ENCODE data around the gene THSD8.

The THSD8 gene

DNA sequence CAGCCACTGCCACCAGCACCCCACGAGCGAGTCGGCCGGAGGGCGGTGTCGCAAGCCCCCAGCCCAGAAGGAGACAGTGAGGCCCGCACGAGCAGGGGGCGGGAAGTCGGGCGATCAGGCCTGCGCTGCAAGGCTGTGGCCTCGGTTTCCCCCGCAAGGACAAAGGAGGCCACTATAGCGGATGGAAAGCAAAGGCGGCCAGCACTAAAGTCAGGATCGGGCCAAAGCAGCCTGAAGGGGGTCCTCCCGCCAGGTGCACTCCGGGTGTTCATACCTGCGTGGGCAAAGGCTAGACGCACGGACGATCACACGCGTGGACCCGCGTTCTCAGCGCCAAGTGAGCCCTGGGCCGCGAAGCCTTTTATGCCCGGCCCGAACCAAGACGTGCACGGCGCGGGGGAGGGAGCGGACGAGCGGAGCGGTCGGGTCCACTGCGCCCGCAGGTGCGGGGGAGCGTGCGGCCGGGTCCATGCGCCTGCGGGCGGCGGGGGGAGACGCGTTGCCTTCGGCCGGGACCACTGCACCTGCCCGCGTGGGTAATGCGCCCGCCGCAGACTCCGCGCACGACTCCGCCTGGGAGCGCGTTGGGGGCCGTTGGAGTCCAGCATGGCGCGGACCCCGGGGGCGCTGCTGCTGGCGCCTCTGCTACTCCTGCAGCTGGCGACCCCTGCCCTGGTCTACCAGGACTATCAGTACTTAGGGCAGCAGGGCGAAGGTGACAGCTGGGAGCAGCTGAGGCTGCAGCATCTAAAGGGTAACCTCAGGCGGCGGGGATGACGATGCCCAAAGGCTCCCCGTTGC lies at the start of gene THSD8, which contains the start of gene PRDX2:
THSD8 (plus strand) TSS at position 604 of the 801 bp plus-strand sequence; CDS start at position 607, 3 bp downstream.
PRDX2 (minus strand) TSS at position 335 of the 801 bp plus-strand sequence. CDS start 539 bp downstream, outside the sequence.
- peak; percentile 69 to 75 for ATAC-seq

DNA sequence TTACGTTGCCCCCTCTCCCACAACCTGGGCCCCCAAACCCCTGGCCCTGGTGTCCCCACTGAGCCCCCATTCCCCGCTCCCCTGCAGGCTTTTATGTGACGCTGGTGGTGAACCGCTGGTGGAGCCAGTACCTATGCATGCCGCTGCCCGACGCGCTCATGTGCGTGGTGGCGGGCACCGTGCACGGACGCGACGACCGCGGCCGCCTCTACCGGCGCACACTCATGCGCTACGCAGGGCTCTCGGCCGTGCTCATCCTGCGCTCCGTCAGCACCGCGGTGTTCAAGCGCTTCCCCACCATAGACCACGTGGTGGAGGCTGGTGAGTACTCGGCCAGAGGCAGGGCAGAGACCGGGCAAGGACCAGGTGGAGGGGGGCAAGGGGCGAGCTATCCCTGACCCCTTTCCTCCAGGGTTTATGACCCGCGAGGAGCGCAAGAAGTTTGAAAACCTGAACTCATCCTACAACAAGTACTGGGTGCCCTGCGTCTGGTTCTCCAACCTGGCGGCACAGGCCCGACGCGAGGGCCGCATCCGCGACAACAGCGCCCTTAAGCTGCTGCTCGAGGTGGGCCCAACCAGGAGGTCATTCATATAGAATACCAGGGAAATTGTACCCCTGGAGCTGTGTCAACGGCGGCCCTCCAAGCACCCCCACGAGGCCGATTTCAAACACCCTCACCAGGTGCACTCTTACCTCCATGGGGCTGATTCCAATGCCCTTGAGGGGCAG lies 47.2 kb upstream of the THSD8 start:
- ATAC-seq = no peak

DNA sequence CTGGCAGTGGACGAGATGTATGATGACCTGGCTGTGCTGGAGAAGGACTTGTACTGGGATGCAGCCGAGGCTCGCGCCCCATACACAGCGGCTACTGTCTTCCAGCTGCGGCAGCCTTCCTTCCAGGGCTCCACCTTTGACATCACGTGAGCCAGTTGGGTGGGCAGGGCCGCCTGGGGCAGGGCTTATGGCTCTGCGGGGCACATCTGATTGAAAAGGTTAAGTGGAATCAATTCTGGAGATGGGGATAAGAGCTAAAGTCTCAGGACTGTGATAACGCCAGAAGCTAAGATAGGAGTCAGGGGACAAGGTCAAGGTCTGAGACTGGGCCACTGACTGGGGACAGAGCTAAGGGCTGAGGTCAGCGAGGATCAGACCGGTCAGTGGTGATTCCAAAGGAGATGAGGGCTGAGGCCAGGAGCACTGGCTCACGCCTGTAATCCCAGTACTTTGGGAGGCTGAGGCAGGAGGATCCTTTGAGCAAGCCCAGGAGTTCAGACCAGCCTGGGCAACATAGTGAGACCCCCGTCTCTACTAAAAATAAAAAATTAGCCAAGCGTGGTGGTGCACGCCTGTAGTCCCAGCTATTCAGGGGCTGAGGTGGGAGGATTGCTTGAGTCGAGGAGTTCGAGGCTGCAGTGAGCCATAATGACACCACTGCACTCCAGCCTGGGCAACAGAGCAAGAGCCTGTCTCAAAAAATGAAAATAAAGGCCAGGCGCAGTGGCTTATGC lies 45.6 kb upstream of the THSD8 start:
- no peak for ATAC-seq

DNA sequence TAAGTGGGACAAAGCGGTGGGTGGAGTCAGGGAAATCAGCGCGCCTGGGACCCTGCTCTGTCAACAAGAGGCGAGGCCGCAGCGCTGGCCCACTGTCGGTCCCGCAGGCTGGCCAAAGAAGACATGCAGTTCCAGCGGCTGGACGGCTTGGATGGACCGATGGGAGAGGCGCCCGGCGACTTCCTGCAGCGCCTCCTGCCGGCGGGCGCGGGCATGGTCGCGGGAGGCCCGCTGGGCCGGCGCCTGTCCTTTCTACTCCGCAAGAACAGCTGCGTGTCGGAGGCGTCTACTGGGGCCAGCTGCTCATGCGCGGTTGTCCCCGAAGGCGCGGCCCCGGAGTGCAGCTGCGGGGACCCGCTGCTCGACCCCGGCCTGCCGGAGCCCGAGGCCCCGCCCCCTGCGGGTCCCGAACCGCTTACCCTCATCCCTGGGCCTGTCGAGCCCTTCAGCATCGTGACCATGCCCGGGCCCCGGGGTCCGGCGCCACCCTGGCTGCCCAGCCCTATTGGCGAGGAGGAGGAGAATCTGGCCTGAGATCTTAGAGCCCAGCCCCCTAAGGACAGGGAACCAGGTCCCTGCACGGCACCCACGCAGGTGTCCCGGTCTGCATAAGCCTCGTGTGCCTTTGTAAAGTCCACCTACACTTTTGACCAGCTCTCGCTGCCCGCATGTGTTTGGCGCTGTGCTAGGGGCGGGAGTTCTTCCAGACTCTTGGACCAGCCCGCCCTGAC lies 44.2 kb upstream of the THSD8 start:
- peak; percentile 75 to 78 for ATAC-seq

DNA sequence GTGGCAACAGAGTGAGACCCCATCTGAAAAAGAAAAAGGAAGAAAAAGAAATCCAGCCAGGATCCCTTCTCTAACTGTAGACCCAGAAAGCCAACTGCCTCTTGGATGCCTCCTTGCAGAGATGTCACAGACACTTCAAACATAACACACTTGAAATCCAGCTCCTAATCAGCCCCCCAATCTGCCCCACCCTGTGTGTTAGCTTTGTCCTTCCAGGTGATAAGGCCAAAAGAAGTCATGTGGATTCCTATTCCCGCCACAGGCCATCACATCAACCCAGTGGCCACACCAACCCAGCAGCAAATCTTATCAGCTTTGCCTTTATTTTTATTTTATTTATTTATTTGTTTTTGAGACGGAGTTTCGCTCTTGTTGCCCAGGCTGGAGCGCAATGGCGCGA lies 42.2 kb upstream of the THSD8 start:
- no peak for ATAC-seq

DNA sequence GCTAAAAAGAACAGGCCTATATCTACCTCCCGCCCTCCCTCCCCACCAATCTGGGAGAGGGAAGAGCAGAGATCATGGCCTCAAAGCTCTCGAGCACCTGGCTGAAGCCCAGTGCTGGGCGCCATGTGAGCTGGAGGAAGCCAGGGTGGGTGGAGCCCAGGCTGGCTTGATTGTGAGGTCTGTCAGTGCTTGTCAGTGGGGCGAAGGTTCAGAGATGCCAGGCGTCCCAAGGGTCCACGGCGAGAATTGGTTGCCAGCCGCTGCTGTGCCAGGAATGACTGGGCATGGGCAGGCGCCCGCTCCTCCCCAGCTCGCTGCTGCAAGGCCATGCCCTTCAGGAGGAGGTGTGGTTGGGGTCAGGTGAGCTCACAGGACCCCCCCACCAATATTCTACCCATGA lies 38.8 kb upstream of the THSD8 start:
- ATAC-seq = no peak

DNA sequence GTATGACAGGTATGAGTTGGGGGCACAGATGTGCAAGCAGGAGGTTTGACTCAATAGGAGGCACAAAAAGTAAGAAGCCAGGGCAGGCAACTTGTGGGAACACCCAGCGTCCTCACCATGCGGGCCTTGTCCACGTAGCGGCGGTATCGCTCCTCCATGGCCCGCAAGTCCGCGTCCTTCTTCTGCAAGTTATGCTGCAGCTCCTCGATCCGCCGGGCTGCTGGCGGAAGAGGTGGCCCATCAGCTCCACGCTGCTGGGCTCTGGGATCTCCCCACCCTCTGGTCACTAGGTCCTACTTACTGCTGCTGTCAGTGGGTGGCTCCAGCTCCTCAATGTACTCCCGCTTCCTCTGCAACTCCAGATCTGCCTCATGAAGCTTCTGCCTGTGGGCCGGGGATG lies 37.2 kb upstream of the THSD8 start:
- ATAC-seq = no peak

DNA sequence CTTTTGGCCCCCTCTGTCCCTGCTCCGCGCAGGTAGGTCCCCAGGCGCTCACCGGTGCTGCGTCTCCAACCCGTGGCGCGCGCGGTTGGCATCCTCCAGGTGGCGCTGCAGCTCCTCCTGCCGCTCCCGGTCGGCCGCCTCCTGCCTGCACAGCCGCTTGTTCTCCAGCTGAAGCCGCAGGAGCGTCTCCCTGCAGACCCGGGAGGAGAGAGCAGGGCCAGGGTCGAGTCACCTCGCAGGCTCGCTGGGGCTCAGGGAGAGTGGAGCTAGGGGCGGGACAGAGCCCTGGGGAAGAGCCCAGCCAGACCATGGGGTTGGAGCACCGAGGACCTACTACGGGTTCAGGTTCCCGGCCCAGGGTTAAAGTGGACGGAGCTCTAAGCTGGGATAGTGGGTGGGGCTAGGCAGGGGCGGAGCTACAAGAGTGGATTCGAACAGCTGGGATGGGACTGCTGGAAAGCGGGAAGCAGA lies 35.8 kb upstream of the THSD8 start:
- peak in 1 of 2 donors; percentile 55 for ATAC-seq

DNA sequence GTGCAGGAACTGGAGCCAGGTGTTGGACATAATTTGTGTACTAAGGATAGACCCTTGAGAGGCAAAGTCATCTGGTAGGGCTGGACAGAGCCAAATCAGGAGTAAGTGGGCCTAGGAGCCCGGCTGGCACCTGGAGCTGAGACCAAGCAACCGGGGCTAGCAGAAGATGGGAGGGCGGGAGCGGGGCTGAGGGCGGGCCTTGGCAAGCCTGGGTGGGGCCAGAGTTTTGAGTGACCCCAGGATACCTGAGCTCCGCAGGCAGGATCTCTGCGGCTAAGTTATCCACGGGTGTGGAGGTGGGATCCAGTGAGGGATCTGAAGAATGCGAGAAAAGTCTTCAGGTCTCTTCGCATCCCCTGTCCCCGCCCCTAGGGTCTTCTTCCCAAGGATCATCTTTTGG lies 34.7 kb upstream of the THSD8 start:
- ATAC-seq = no peak

DNA sequence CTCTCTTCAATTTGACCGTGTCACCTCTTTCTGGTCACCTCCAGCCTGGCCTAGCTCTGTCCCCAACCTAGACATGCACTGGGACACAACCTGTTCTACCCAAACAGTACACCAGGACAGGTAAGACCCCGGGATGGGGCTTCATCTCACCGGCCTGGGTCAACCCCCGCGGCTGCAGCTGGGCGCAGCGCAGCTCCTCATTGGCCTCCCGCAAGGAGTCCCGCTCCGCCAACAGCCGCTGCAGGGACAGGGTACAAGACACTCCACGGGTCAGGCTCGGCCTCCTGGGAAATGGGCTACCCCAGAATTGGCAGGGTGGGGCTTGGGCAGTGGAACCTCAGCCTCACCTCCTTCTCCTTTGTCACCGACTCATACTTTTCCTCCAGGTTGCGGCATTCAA lies 34.2 kb upstream of the THSD8 start:
- ATAC-seq = no peak

DNA sequence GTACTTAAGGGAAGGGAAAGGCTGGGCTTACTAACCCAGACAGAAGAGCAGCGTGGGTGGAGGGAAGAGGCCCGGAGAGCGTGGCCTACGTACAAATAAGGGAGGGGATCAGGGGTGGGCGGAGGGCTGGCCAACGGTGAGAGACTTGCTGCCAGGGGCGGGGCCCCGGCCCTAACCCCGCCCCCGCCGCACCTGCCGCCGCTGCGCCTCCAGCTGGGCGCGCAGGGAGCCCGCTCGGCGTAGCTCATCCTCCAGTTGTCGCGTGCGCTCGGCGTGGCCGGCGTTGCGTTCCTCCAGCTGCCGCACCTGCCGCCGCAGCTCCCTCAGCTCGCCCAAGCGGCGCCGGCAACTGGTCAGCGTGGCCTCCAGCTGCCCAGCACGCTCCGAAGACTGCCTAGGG lies 32.2 kb upstream of the THSD8 start:
- peak; percentile 85 to 90 for ATAC-seq

DNA sequence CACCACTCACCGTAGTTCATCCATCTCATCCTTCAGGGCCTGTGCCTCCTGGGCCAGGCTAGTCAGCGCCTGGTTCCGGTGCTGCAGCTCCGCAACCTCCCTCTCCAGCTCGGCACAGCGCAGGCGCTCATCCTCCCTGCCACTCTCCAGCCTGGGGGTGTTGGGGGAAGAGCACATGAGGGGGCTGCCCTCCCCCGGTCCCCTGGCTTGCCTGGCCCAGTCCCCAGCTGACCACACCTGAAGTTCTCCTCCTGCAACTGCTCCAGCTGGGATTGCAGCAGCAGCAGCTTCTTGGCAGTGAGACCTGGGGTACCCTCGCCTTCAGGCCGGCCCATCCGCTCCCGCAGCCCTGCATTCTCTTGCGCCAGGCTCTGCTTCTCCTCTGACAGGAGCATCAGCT lies 30.9 kb upstream of the THSD8 start:
- ATAC-seq = no peak

DNA sequence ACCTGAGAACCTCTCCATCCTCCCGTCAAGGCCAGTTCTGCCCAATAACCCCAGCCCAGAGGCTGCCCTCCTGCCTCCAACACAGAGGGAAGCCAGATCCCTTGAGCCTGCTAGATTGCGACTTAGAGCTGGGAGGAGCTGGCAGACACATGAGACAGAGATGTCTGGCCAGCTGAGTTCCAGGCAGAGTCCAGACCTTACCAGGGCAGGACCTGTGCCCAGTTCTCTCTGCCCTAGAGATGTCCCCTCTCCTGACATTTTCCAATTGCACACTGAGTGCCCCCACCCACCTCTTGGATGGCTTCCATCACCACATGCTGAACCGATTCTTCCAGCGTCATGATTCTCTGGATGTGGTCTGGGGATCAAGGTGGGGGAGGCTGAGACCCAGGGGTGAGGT lies 29.5 kb upstream of the THSD8 start:
- no peak for ATAC-seq

DNA sequence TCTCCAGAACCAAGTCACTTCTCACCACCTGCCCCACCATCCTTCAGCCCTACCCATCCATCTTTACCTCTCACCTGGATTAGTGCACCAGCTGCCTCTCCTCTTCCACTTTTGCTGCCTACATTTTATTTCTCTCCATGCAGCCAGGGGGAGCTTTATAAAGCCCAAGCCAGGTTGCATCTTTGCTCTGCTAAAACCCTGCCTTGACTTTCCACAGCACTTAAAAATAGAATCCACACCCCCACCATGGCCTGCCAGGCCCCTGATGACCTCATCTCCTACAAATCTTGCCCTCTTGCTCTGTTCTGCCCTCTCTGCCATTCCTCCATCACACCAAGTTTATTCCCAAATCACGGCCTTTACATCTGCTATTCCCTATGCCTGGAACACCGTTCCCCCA lies 28.3 kb upstream of the THSD8 start:
- no peak for ATAC-seq

DNA sequence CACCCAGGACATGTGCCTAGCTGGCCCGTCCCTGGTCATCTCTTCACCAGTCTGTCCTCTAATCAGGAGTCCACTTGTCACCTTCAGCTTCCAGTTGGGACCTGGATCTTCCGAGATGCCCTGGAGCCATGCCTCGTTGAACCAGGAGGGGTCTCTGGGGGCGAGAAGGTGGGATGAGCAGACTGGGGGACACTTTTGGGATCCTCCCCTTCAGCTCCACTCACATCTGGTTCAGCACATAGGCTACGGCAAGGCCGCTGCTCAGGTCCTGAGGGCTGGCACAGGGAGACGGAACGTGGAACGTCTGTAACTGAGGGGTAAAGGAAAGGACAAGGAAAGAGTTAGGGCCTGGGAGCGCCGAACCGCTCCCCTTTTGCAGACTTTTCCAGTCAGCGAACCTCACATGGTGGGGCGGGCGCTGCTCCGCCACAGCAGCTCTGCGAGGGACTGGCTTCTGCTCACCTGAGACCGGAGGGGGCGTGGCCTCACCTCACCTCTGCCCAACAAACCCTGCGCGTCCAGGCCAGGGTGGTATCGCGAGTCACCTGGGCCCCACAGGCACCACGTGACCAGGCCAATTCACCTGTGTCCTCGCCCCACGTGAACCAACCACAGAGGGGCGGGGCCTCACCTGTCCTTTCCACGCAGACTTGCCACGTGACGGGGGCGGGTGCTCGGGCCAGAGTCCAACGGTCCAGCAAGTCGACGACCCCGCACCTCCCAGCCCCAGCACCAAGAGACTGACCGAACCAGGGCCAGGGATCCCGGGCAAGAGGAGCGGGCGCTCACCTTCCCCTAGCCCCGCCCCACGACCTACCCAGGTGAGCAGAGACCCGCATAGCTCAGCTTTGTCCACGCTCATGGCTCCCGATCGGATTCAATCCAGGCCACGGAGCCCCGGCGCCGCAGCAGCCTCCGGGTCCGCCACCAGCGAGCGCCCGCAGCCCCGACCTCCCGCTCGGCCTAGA lies 27.0 kb upstream of the THSD8 start, which contains the start of gene HOOK2:
HOOK2 (minus strand) TSS at position 965 of the 968 bp plus-strand sequence; CDS start at position 862, 103 bp downstream.
- ATAC-seq = no peak

DNA sequence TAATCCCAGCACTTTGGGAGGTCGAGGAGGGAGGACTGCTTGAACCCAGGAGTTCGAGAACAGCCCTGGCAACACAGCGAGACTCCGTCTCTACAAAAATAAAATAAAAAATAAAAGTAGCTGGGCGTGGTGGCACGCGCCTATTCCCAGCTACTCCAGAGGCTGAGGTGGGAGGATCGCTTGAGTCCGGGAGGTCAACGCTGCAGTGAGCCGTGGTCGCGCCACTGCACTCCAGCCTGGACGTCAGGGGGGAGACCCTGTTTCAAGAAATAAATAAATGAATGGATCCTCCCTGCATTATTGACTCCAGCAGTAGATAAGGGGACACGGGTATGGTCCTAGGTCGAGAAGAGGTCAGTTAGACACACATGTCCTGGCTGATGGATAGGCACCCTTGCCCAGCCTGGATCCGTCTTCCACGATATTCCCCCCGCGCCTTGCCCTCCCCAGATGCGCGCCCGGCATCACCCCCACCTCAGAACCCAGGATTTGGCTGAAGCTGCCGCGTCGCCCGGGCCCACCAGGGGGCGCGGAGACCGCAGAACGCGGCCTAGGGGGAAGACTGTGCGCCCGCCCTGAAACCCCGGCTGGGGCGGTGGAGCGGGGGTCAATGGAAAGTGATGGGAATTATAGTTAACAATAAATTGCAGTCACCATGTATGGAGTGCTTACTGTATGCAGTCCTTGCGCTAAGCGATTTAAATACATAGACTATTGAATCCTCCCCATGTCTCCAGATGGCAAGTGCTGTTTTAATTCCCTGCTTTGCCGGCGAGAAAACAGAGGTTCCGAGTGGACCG lies 24.5 kb upstream of the THSD8 start:
- ATAC-seq = peak; percentile 34

DNA sequence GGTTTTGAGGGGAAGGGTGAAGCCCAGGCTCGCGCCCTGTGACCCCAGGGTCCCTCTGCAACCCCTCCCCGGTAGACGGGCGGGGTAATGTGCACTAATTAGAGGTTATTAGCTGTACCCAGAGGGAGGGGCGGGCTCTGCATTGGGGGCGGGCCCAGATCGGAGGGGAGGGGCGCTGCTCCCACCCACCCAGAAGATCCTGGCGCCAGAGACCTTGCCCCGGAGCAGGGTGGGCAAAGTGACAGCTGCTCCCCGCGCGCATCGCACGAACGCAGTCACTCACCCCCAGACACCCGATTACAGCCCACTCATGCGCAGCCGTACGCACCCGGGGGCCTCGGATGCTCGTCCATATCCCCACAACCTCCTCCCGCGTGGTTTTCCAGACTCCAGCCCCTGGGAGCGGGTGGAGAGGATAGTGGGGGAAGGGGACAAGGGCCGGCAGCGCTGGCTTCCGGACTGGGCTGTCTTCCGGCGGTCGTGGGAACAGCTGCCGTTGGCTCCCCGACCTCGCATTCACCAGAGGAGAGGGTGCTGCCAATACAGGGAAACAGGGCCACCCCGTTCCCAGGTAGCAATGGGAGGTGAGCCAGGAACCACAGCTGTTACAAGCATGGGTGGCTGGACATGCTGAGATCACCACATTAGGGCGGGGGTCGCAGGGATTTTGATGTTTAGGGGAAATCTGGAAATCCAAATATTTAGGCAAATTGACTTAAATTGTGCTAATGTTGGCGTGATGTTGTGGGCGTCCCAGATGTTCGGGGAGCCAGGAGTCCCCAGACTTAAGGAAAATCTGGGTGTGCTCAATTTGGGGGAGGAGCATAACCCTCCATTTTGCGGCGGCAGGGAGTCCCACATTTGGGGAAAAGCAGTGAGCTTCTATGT lies 23.6 kb upstream of the THSD8 start:
- ATAC-seq = no peak

DNA sequence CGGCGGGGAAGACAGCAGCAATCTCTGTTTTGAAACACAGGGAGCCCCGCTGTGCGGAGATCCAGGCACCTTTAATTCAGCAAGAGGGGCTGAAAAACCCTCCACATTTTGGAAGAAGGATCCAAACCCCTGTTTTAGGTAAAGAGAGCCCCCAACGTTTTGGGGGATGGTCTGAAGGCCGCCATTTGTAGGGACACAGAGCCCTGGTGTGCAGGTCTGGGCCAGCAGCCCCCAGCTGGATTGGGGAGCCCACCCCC lies 23.0 kb upstream of the THSD8 start:
- no peak for ATAC-seq
